Upper lobe of left lung (tissue), 4 donors: ENCODE results near the gene ESYT2.

Source experiments
- POLR2A ChIP-seq, 4 donors: fragments of 450-650 bp; IDR thresholded peaks; one replicate each; pipeline ENCODE4 v1.5.1; 2016 to 2017; ENCODE audit warnings: antibody characterized with exemption in 4 of 4, mild to moderate bottlenecking in 2 of 4
- POLR2AphosphoS5 ChIP-seq, 2 donors: sonication (generic); formaldehyde crosslinking; IDR thresholded peaks; one replicate each; pipeline ENCODE4 v1.5.1; 2017; ENCODE audit warnings: antibody characterized with exemption in 2 of 2
- TF ChIP-seq, protein P1 (sequence below), 6 experiments: fragments of 450-650 bp in 4 of 6; fragments of 200-600 bp in 2 of 6; sonication (generic) in 2 of 6; IDR thresholded peaks; one replicate each; pipeline ENCODE4 v1.5.1; 2016 to 2019; ENCODE audit warnings: antibody characterized with exemption in 6 of 6

DNA sequence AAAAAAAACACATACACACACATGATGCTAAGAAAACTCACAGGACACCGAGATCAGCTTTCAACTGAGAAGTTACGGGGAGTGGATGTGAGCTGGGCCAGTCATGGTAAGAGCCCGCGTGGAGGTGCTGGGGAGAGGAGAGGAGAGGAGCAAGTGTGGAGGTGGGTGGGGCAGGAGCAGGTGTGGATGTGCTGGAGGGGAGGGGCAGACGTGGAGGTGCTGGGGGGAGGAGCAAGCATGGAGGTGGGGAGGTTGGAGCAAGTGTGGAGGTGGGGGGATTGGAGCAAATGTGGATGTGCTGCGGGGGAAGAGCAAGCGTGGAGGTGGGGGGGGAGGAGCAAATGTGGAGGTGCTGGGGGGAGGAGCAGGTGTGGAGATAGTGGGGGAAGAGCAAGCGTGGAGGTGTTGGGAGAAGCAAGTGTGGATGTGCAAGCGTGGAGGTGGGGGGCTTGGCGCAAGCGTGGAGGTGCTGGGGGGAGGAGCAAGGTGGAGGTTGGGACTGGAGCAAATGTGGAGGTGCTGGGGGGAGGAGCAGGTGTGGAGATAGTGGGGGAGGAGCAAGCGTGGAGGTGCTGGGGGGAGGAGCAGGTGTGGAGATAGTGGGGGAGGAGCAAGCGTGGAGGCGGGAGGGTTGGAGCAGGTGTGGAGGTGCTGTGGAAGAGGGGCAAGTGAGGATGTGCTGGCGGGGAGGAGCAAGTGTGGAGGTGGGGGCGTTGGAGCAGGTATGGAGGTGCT is 100.2 kb downstream of the ESYT2 start:
- TF ChIP-seq, protein P1, sequence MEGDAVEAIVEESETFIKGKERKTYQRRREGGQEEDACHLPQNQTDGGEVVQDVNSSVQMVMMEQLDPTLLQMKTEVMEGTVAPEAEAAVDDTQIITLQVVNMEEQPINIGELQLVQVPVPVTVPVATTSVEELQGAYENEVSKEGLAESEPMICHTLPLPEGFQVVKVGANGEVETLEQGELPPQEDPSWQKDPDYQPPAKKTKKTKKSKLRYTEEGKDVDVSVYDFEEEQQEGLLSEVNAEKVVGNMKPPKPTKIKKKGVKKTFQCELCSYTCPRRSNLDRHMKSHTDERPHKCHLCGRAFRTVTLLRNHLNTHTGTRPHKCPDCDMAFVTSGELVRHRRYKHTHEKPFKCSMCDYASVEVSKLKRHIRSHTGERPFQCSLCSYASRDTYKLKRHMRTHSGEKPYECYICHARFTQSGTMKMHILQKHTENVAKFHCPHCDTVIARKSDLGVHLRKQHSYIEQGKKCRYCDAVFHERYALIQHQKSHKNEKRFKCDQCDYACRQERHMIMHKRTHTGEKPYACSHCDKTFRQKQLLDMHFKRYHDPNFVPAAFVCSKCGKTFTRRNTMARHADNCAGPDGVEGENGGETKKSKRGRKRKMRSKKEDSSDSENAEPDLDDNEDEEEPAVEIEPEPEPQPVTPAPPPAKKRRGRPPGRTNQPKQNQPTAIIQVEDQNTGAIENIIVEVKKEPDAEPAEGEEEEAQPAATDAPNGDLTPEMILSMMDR (IDR thresholded peaks at IDR 0.05) = no peak
- TF ChIP-seq POLR2A (IDR thresholded peaks at IDR 0.05) (no peak), POLR2AphosphoS5 (IDR thresholded peaks at IDR 0.05) (no peak)
